ENCODE results near the gene FMO4. TPM values are rescaled to one million over a fixed set of nuclear protein-coding genes. Genes with fewer than 3 reads are reported as not detected.

Gene FMO4
- total and polyA plus RNA-seq, 2 donors (not counting 3 experiments of a cell fraction or from before 2014, with no cell fraction given): 0.25 to 0.33 TPM

GRCh38 chr1:171344473-171344820, 30.5 kb downstream of the FMO4 start:
- no peak overlapping the region for H3K4me3 ChIP-seq (replicated peaks in 1 of 3; ENCODE audit: insufficient read depth in 1 of 3, low read depth in 1 of 3, low read length in 3 of 3)
- no peak overlapping the region for H3K9ac ChIP-seq (replicated peaks; ENCODE audit: extremely low read depth, insufficient read depth, low read length)
- no peaks in the 10 kb centered on the region for H3K4me1 ChIP-seq (ENCODE audit: control insufficient read depth, extremely low read depth, insufficient read depth, low read length)
- H4K20me1 ChIP-seq (replicated peaks; ENCODE audit: control insufficient read depth, extremely low read depth, insufficient read depth, low read length): no peaks in the 10 kb centered on the region
- BruUV-seq (replicated peaks): no TSS peak
- TF ChIP-seq CTCF (IDR thresholded peaks at IDR 0.05; ENCODE audit: extremely low read depth in 1 of 2, insufficient read depth in 1 of 2, low read depth in 1 of 2, low read length in 2 of 2): no peak
- POLR2A ChIA-PET: no interaction called here
- dilution Hi-C loops (cut with MboI; ENCODE audit: extremely low pct_ligation_motif_present, low sequenced_read_pairs): no loop called here
- H3K9me1 ChIP-seq (replicated peaks; ENCODE audit: control insufficient read depth, extremely low read depth, insufficient read depth, low read length): no peaks in the 10 kb centered on the region
- no peak for FAIRE-seq
- H3K79me2 ChIP-seq (ENCODE audit: control insufficient read depth, insufficient read depth, low read length): no peaks in the 10 kb centered on the region
- H3K27me3 ChIP-seq (ENCODE audit: control insufficient read depth in 2 of 2, insufficient read depth in 2 of 2, low read length in 2 of 2): no peaks in the 10 kb centered on the region
- no peaks in the 10 kb centered on the region for H3K36me3 ChIP-seq (ENCODE audit: control insufficient read depth in 2 of 2, extremely low read depth in 1 of 2, insufficient read depth in 2 of 2, low read length in 2 of 2)
- DNase-seq (ENCODE audit: low read depth, low spot score): no peak
- H2AFZ ChIP-seq (ENCODE audit: low read depth, low read length): no peak overlapping the region
- H3K27ac ChIP-seq (ENCODE audit: insufficient read depth, low read depth, low read length): no peak overlapping the region
- CTCF ChIA-PET: no interaction called here
- H3K4me2 ChIP-seq (ENCODE audit: insufficient read depth, low read length): no peak overlapping the region
- H3K9me3 ChIP-seq (replicated peaks; ENCODE audit: control insufficient read depth, insufficient read depth, low read length): no peaks in the 10 kb centered on the region
- intact Hi-C loops (cut with micrococcal nuclease): no loop called here

GRCh38 chr1:171345536-171345935, 31.6 kb downstream of the FMO4 start:
- H3K9ac ChIP-seq (replicated peaks; ENCODE audit: extremely low read depth, insufficient read depth, low read length): no peak overlapping the region
- H3K4me3 ChIP-seq (replicated peaks in 1 of 3; ENCODE audit: insufficient read depth in 1 of 3, low read depth in 1 of 3, low read length in 3 of 3): no peak overlapping the region
- POLR2A ChIA-PET: no interaction called here
- FAIRE-seq (no peak), DNase-seq (ENCODE audit: low read depth, low spot score) (no peak)
- CTCF ChIA-PET: no interaction called here
- no peaks in the 10 kb centered on the region for H3K4me1 ChIP-seq (ENCODE audit: control insufficient read depth, extremely low read depth, insufficient read depth, low read length)
- H2AFZ ChIP-seq (ENCODE audit: low read depth, low read length): no peak overlapping the region
- no peaks in the 10 kb centered on the region for H3K27me3 ChIP-seq (ENCODE audit: control insufficient read depth in 2 of 2, insufficient read depth in 2 of 2, low read length in 2 of 2)
- no peaks in the 10 kb centered on the region for H3K79me2 ChIP-seq (ENCODE audit: control insufficient read depth, insufficient read depth, low read length)
- H3K27ac ChIP-seq (ENCODE audit: insufficient read depth, low read depth, low read length): no peak overlapping the region
- H3K4me2 ChIP-seq (ENCODE audit: insufficient read depth, low read length): no peak overlapping the region
- TF ChIP-seq FOS (IDR thresholded peaks at IDR 0.05; ENCODE audit: borderline replicate concordance, insufficient read depth, low read length) (no peak), GATA2 (IDR thresholded peaks at IDR 0.05; ENCODE audit: insufficient read depth, insufficient read length, low read depth, low read length) (no peak), POLR2A (IDR thresholded peaks at IDR 0.05; ENCODE audit: low read depth, low read length) (no peak), CTCF (IDR thresholded peaks at IDR 0.05; ENCODE audit: extremely low read depth in 1 of 2, insufficient read depth in 1 of 2, low read depth in 1 of 2, low read length in 2 of 2) (no peak), EZH2 (IDR thresholded peaks at IDR 0.05; ENCODE audit: borderline replicate concordance, low read depth, low read length, severe bottlenecking) (no peak), MYC (IDR thresholded peaks at IDR 0.05; ENCODE audit: low read depth, low read length) (no peak), JUN (IDR thresholded peaks at IDR 0.05; ENCODE audit: borderline replicate concordance, insufficient read depth, insufficient read length, low read depth) (no peak), MAX (IDR thresholded peaks at IDR 0.05; ENCODE audit: insufficient read depth, insufficient read length) (no peak), POLR2AphosphoS5 (IDR thresholded peaks at IDR 0.05; ENCODE audit: insufficient read depth, low read depth, low read length) (no peak)
- H3K9me3 ChIP-seq (replicated peaks; ENCODE audit: control insufficient read depth, insufficient read depth, low read length): no peaks in the 10 kb centered on the region
- H3K9me1 ChIP-seq (replicated peaks; ENCODE audit: control insufficient read depth, extremely low read depth, insufficient read depth, low read length): no peaks in the 10 kb centered on the region
- no TSS peak for BruUV-seq (replicated peaks)
- H4K20me1 ChIP-seq (replicated peaks; ENCODE audit: control insufficient read depth, extremely low read depth, insufficient read depth, low read length): no peaks in the 10 kb centered on the region
- dilution Hi-C loops (cut with MboI; ENCODE audit: extremely low pct_ligation_motif_present, low sequenced_read_pairs) (no loop called here), intact Hi-C loops (cut with micrococcal nuclease) (no loop called here)
- H3K36me3 ChIP-seq (ENCODE audit: control insufficient read depth in 2 of 2, extremely low read depth in 1 of 2, insufficient read depth in 2 of 2, low read length in 2 of 2): no peaks in the 10 kb centered on the region
